ENCODE measurements around the gene NYAP1. TPM values are rescaled to one million over a fixed set of nuclear protein-coding genes. Genes with fewer than 3 reads are reported as not detected.

NYAP1 gene
- total RNA-seq, 3 donors from 2014 or later (not counting 1 experiment from before 2014, with no cell fraction given) = 0.12 to 0.13 TPM; not detected in 1

- DNase-seq (no peak), ATAC-seq (no peak)
- Mint-ChIP-seq H3K27ac (peak overlapping the region; percentile 80 to 90), H3K27me3 (ENCODE audit: low read depth in 2 of 2) (peaks cover 0 to 2% of the 10 kb centered on the region in 2 donors), H3K4me3 (peak overlapping the region; percentile 96), H3K9me3 (no peaks in the 10 kb centered on the region), H3K4me1 (peaks cover 22 to 47% of the 10 kb centered on the region in 2 donors), H3K36me3 (no peaks in the 10 kb centered on the region)
- peaks cover 34% of the 10 kb centered on the region for H3K36me3 ChIP-seq (ENCODE audit: control insufficient read depth, insufficient read depth, low read length)
- peak overlapping the region; percentile 42 for H3K27ac ChIP-seq (ENCODE audit: low read length)
- peaks cover 52% of the 10 kb centered on the region for H3K4me1 ChIP-seq (ENCODE audit: control insufficient read depth, insufficient read depth, low read length)
- no peaks in the 10 kb centered on the region for H3K27me3 ChIP-seq (ENCODE audit: control insufficient read depth, insufficient read depth, low read length)
- peak overlapping the region; percentile 61 for H3K4me3 ChIP-seq (ENCODE audit: low read length)
- H3K9me3 ChIP-seq (ENCODE audit: control insufficient read depth, insufficient read depth, low read length) = no peaks in the 10 kb centered on the region
- 0% methylated on average over 14 of the region's 16 CpGs for WGBS (ENCODE audit: insufficient coverage)
- intact Hi-C loops (cut with micrococcal nuclease) = loop anchor here (5.0 to 10.0 kb wide), 3 partner anchors 69 to 377 kb away; partner anchors contain the start of genes GIGYF1 and SLC12A9
- TF ChIP-seq, protein P1, sequence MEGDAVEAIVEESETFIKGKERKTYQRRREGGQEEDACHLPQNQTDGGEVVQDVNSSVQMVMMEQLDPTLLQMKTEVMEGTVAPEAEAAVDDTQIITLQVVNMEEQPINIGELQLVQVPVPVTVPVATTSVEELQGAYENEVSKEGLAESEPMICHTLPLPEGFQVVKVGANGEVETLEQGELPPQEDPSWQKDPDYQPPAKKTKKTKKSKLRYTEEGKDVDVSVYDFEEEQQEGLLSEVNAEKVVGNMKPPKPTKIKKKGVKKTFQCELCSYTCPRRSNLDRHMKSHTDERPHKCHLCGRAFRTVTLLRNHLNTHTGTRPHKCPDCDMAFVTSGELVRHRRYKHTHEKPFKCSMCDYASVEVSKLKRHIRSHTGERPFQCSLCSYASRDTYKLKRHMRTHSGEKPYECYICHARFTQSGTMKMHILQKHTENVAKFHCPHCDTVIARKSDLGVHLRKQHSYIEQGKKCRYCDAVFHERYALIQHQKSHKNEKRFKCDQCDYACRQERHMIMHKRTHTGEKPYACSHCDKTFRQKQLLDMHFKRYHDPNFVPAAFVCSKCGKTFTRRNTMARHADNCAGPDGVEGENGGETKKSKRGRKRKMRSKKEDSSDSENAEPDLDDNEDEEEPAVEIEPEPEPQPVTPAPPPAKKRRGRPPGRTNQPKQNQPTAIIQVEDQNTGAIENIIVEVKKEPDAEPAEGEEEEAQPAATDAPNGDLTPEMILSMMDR (IDR thresholded peaks at IDR 0.05) = no peak
Measured at GRCh38 chr7:100477871-100478267, 5.9 kb upstream of the NYAP1 start.

- peak; percentile 81 to 89 (median 82) for ATAC-seq
- Mint-ChIP-seq H3K27me3 (ENCODE audit: low read depth in 2 of 2) (peaks cover 0 to 2% of the 10 kb centered on the region in 2 donors), H3K4me3 (peak within 1 kb of the TSS; percentile 96), H3K9me3 (no peaks in the 10 kb centered on the region), H3K36me3 (no peaks in the 10 kb centered on the region), H3K4me1 (peaks cover 24 to 39% of the 10 kb centered on the region in 2 donors), H3K27ac (peak within 1 kb of the TSS; percentile 80 to 90)
- under 1% methylated on average over 27 of the region's 27 CpGs for WGBS (ENCODE audit: insufficient coverage)
- H3K4me3 ChIP-seq (ENCODE audit: low read length) = peak within 1 kb of the TSS; percentile 61
- intact Hi-C loops (cut with micrococcal nuclease) = loop anchor here (5.0 to 10.0 kb wide), 3 partner anchors 68 to 376 kb away; partner anchors contain the start of genes GIGYF1 and SLC12A9
- H3K4me1 ChIP-seq (ENCODE audit: control insufficient read depth, insufficient read depth, low read length) = peaks cover 49% of the 10 kb centered on the region
- peaks cover 23% of the 10 kb centered on the region for H3K36me3 ChIP-seq (ENCODE audit: control insufficient read depth, insufficient read depth, low read length)
- TF ChIP-seq, protein P1 (IDR thresholded peaks at IDR 0.05) = no peak
- DNase-seq = peak; percentile 73 to 95
- no peaks in the 10 kb centered on the region for H3K9me3 ChIP-seq (ENCODE audit: control insufficient read depth, insufficient read depth, low read length)
- no peaks in the 10 kb centered on the region for H3K27me3 ChIP-seq (ENCODE audit: control insufficient read depth, insufficient read depth, low read length)
- H3K27ac ChIP-seq (ENCODE audit: low read length) = peak within 1 kb of the TSS; percentile 43
Measured at GRCh38 chr7:100478958-100479660, 4.6 kb upstream of the NYAP1 start, which contains the start of gene TSC22D4. Gene TSC22D4, minus strand, starts transcription at chr7:100479214. Its CDS starts 1,176 bp downstream, at chr7:100478038.

DNA sequence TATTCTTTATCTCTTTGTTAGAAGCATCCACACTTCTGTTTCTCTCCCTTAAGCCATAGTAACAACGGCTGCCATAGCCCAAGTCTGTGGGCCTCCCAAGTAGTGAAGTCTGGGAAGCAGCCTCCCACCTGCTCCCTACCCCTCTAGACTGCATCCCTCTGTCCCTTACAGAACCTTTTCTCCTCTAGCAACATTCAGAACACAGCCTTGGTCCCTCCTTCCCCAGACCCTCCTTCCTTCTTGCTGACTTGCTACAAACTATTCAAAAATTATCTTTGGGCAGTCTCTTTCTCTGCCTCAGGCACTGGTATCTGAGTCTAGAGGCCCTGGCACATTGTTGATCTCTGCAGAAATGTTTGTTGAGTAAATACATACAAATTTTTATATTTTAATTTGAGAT lies 2.3 kb upstream of the NYAP1 start:
- Histone ChIP-seq H3K27ac (ENCODE audit: low read length) (no peak overlapping the region), H3K4me1 (ENCODE audit: control insufficient read depth, insufficient read depth, low read length) (peaks cover 37% of the 10 kb centered on the region), H3K9me3 (ENCODE audit: control insufficient read depth, insufficient read depth, low read length) (no peaks in the 10 kb centered on the region), H3K27me3 (ENCODE audit: control insufficient read depth, insufficient read depth, low read length) (no peaks in the 10 kb centered on the region), H3K4me3 (ENCODE audit: low read length) (no peak overlapping the region), H3K36me3 (ENCODE audit: control insufficient read depth, insufficient read depth, low read length) (peaks cover 8% of the 10 kb centered on the region)
- Mint-ChIP-seq H3K9me3 (no peaks in the 10 kb centered on the region), H3K4me3 (peak overlapping the region; percentile 62), H3K27me3 (ENCODE audit: low read depth in 2 of 2) (peaks cover 0 to 2% of the 10 kb centered on the region in 2 donors), H3K27ac (no peak overlapping the region), H3K4me1 (peaks cover 13 to 30% of the 10 kb centered on the region in 2 donors), H3K36me3 (no peaks in the 10 kb centered on the region)
- 100% methylated on average over 1 of the region's 1 CpG for WGBS (ENCODE audit: insufficient coverage)
- TF ChIP-seq, protein P1 (IDR thresholded peaks at IDR 0.05) = no peak
- ATAC-seq (no peak), DNase-seq (peak in 1 of 2 donors; percentile 3)
- intact Hi-C loops (cut with micrococcal nuclease) = no loop called here
